ENCODE results near the gene PJA1.

The PJA1 gene

GRCh38 chrX:69142788-69143469 lies 22.3 kb downstream of the PJA1 start:
- DNase-seq: no peak

DNA sequence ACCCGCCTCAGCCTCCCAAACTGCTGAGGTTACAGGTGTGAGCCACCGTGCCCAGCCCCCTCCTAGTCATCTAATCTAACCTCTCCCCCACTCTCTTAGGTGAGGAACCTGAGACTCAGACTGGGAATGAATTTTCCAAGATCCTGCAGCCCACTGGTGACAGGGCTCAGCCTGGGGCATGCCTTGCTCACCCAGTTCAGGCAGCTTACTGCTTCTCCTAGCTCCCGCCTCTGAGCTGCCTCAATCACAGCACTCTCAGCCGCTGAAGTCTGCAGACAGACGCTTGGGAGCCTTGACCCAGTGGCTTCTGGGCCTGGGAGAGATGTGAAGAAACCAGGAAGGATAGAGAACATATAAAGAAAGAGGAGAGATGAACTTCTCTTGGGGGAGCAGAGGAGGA lies 24.4 kb downstream of the PJA1 start:
- no peak for DNase-seq

GRCh38 chrX:69139516-69139915 lies 25.7 kb downstream of the PJA1 start:
- no peak for DNase-seq

GRCh38 chrX:69138512-69138911 lies 26.7 kb downstream of the PJA1 start:
- no peak for DNase-seq

- DNase-seq: no peak
Observed at GRCh38 chrX:69138118-69138390, 27.2 kb downstream of the PJA1 start.

DNA sequence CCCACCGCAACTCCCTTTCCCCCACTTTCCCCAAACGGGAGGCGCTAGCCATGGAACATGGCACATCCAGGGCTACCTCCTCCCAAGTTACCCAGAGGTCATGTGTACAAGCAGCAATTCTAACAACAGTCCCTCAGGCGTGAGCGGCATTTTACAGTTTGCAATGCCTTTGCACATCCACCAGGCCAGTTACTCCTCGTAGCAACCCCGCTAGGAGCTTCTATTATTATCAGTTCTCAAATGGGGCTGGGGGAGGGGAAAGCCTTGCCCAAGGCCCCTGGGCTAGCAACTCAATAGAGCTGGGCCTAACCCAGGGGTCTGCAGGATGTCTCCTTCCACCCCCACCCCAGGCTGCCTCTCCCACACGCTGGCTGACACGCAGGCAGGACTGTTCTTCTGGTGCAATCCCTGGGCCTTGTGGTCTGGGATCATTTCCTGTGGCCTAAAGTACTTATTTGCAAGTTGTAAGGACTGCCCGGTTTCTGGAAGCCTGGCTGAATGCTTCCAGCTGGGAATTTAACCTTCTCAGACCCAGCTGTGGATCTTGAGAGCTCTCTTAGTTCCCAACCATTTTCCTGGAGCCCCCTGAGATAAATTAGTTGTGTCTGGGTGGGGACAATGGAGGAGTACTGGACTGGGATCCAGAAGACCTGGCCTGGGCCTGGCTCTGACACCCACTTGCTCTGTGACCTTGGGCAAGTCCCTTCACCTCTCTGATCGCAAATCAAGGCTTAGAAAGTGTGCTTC lies 27.7 kb downstream of the PJA1 start:
- DNase-seq: no peak

DNA sequence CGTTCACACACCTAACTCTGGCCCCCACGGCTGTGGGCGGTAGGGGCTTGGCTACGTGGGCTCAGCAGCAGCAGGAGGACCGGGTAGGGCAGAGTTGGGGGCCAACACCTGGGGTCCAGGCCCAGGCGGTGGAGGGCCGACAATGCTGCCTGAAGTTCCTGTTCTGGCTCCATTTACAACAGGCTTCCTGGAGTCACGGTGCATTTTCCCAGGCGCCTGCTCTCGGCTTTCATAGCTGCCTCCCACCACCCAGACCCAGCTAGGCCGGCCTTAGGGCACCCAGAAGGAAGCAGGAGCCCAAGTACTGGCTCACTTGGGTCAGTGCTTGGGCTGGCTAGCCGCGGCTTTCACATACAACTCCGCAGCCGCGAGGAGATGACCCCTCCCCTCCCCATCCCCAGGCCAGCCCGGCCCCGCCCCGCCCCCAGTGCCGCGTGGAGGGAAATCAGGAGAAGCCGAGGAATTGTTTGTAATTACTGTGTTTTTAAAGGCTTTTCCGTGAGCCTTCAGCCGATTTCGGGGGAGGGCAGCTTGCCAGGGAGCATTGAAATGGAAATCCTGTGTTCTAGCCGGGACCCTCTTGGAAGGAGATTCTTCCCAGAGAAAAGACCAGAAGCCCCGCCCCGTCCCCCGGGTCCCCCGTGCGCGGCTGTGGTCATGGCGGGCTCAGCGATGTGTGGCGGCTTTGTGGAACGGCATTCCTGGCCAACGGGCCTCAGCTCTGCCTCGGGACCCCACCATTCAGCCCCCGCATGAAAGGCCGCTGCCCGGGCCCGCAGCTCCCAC lies 28.5 kb downstream of the PJA1 start:
- no peak for DNase-seq

GRCh38 chrX:69133921-69134542 lies 31.2 kb downstream of the PJA1 start:
- no peak for DNase-seq

DNA sequence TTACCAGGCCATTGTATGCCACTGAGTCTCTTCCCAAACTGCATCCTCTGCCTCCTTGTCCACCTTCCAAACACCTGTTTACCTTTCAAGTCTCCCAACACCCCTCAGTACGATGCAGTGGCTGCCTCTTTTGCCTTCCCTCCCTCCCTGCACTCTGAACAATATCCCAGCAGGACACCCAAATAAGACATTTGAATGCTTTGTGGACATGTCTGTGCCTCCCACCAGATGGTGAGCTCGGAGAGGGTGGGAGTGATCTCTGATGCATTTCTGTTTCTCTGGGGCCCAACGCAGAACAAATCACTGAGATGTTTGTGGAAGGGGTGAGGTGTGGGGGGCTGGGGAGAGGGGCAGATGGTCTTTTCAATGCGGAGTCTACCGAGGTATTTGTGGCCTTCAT lies 33.4 kb downstream of the PJA1 start:
- DNase-seq: no peak

DNA sequence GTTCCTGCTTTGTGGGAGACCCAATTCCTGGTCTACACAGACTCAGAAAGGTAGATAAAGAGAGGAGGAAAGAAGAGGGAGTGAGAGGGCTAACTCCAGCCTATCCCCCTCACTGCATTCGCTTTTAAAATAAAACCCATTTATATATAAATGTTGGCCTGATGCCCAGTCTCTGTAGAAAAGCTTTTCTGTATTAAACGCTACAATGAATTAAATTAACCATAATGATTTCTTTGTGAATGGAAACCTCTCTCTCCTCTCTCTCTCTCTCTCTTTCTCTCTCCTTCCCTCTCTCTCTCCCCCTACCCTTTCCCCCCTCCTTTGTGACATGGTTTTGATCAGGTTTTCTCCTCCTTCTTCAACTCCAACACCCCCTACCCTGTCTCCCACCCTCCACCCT lies 34.8 kb downstream of the PJA1 start:
- DNase-seq: peak; percentile 54

GRCh38 chrX:69128588-69128987 lies 36.7 kb downstream of the PJA1 start:
- DNase-seq: no peak

DNA sequence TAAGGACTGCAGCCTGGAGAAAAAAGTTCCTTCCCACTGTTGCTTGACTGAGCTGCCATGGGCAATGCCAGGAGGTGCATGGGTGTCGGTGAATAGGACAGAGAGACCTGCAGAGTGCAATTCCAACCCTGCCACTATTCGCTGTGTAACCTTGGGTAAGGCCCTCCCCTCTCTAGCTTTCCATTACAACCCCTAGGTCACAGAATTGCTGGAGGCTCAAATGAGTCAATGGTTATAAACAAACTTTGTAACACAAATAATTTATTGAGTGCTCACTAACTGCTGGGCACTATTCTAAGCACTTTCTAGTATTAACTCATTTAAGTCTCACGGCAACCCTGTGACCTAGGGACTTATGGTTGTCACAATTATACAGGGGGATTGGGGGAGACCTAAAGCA lies 37.8 kb downstream of the PJA1 start:
- DNase-seq: no peak

DNA sequence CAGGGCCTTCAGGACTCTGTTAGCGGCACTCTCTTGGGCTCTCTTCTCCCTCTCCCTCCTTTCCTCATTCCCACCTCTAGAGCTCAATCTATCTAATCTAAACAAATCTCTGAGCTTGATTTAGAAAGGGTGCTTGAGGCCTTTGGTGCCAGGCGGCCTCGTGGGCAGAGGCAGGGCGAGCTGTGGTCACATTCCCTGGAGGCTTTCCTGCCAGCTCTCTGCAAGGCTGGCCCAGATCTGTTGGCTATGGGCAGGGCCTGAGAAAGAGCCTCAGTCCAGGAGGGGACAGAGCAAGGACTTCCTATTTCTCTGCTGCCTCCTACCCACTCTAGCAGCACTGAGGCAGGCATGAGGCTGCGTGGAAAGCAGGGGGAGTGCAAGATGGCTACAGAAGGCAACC lies 38.6 kb downstream of the PJA1 start:
- no peak for DNase-seq

DNA sequence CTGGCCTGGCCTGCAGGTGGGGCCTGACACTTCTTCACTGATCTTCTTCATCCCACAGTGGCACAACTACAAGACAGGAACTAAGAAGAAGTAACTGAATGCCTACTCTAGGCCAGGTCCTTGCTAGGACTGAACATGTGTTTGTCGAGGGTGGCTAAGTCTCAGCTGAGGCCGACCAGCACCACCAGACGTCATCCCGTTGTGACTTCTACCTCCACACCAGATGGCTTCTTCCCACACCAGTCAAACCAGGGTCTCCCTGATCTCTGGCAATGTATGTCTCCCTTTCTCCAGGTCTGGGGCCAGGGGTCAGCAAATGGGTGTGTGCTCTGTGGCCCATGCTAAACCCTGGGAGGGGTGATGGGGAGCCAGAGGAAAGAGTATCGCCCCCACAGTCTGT lies 40.2 kb downstream of the PJA1 start:
- DNase-seq: no peak

GRCh38 chrX:69124108-69124507 lies 41.1 kb downstream of the PJA1 start:
- no peak for DNase-seq

- no peak for DNase-seq
Observed at GRCh38 chrX:69123481-69123880, 41.8 kb downstream of the PJA1 start.

DNA sequence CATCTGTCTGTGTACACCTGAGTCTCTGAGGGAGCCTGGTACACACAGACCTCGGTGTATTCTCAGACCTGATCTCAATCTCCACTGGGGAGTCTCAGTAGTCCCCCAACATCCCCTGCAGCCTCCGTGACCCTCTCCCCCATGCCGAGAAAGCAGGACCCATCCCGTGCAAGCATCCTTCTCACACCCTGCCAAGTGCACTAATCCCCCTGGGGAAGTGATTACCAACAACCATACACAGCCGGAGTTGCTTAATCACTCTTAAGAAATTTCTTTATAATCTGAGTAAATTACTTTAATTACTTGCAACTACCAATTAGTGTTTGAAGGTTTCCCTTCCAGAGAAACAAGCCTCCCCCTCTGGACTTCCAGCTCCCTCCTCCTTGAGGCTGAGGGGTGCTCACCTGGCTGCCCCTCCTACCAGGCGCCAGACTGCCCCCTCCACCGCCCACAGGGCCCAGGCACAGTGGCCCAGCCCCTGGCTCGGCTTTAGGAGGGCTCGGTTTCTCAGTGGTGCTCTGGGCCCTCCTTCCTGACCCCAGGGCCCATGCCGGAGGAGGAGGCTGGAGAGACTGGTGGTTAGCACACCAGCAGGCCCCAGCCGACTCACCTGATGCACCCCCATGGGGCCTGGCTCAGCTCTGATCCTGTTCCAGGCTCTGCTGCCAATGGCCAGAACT lies 43.8 kb downstream of the PJA1 start:
- DNase-seq: no peak

DNA sequence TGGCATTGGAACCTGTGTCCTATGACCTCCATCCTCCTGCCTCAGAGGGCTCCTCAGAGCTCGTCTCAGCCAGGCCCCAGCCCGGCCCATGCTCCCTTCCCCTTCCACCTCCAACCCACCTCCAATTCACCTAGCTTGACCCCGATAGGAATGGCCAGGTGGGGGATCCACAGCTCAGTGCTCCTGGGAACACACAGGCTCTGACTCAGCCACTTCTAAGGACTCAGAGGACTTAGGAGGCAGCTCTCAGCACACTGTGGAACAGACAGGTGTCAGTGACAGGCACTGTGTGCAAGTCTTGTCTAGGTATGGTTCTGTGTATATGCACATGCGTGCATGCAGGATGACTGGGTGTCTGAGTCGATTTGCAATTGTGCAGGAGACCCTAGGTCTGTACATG lies 44.8 kb downstream of the PJA1 start:
- no peak for DNase-seq

DNA sequence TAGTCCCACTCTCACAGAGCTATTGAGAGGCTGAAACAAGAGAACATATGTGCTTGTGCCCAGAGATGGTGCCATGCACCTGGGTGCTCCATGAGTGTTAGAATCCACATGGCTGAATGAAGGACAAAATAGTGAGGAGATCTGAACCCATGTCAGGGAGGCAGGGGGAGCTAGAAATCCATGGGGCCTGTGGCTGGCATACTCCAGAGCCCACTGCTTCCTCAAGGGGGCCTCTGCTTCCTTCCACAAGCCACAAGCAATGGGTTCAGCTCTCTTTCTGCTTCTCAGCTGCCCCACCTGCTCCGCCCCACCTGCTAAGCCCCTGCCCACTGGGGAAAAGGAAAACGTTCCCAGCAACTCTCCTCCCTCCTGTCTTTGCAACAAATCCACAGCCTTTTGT lies 46.1 kb downstream of the PJA1 start:
- DNase-seq: no peak

DNA sequence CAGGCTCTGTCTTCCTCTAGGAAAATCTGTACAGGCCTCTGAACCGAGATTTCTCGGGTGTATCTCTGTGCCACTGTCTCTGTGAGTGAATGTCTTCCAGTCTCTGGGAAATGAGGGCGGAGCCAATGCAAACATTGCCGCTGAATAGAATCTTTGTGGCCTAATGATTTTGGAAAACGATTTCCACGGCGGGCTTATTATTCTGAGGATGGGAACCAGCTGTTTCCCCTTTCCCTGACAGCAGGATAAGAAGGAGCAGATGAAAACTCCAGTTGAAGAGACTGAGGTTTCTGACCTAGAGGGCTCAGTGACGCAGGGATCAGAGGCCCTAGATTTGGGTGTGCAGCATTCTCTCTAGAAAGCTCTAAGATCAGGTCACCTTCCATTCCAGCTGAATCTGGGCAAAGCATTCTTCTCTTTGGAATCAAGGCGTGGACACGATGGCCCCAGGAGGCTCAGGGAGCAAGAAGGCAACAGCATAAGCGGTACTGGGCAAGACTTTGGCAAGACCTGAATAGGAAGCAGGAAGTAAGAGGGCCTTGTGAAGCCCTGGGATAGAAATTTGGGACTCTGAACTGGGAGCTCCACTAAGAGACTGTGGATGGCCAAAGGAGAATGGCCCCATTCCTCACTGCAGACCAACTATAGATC lies 47.3 kb downstream of the PJA1 start:
- no peak for DNase-seq

- DNase-seq: no peak
Observed at GRCh38 chrX:69116077-69116476, 49.2 kb downstream of the PJA1 start.

DNA sequence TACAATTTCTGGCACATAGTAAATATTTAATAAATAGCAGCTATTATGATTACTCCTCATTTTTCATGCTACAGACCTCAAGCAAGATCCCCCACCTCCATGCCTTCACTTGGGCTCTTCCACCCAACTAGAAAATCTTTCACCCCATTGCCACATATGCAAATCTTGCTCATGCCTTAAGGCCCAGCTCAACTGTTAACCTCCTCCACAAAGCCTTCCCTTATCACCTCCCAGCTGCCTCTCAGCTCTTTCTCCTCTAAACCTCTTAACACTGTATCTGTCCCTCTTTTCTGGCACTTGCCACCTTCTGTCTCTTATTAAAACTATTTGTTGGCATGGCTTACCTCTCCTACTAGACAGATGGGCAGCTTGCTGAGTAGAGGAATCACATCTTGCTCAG lies 51.5 kb downstream of the PJA1 start:
- no peak for DNase-seq
